Activated CD4-positive, alpha-beta T cell treated with anti-CD3 and anti-CD28 coated beads for 4 hours (primary cell): Measurements from ENCODE around the gene TASP1.
"Not testable (repeated sequence)": the region's sequence is repeated elsewhere in the genome, so short reads cannot be mapped to it uniquely, and the experiment has no call there.

ENCODE experiments used
- DNase-seq, 2 donors: peaks; one replicate each; pipeline ENCODE4 v3.0.0-alpha.2; 2020

Gene TASP1

GRCh38 chr20:13648291-13649228 lies 9.8 kb upstream of the TASP1 start:
- DNase-seq, result no peak

- DNase-seq, result no peak
These were observed 5.3 kb upstream of the TASP1 start for GRCh38 chr20:13644010-13644409.

GRCh38 chr20:13639150-13639497 lies 392 bp upstream of the TASP1 start:
- no peak for DNase-seq

- DNase-seq, result no peak
These were observed 603 bp downstream of the TASP1 start for GRCh38 chr20:13638162-13638495.

- DNase-seq, result no peak
These were observed 6.3 kb downstream of the TASP1 start for GRCh38 chr20:13632431-13632830.

- DNase-seq, result not testable (repeated sequence)
These were observed 11.2 kb downstream of the TASP1 start for GRCh38 chr20:13627525-13627924.

GRCh38 chr20:13626724-13627123 lies 12.0 kb downstream of the TASP1 start:
- no peak for DNase-seq

- no peak for DNase-seq
These were observed 13.3 kb downstream of the TASP1 start for GRCh38 chr20:13625304-13625979.

GRCh38 chr20:13619415-13619814 lies 19.3 kb downstream of the TASP1 start:
- DNase-seq, result not testable (repeated sequence)

GRCh38 chr20:13618456-13618855 lies 20.3 kb downstream of the TASP1 start:
- DNase-seq, result not testable (repeated sequence)

- not testable (repeated sequence) for DNase-seq
These were observed 21.1 kb downstream of the TASP1 start for GRCh38 chr20:13617585-13617984.

GRCh38 chr20:13616713-13617112 lies 22.0 kb downstream of the TASP1 start:
- not testable (repeated sequence) for DNase-seq

- DNase-seq, result no peak
These were observed 24.8 kb downstream of the TASP1 start for GRCh38 chr20:13613917-13614316.

- no peak for DNase-seq
These were observed 27.1 kb downstream of the TASP1 start for GRCh38 chr20:13611611-13612125.

- no peak for DNase-seq
These were observed 28.5 kb downstream of the TASP1 start for GRCh38 chr20:13610184-13610583.

- no peak for DNase-seq
These were observed 30.7 kb downstream of the TASP1 start for GRCh38 chr20:13608066-13608465.

- not testable (repeated sequence) for DNase-seq
These were observed 45.3 kb downstream of the TASP1 start for GRCh38 chr20:13593423-13593822.

- no peak for DNase-seq
These were observed 50.7 kb downstream of the TASP1 start for GRCh38 chr20:13588049-13588448.

- DNase-seq, result no peak
These were observed 51.4 kb downstream of the TASP1 start for GRCh38 chr20:13587370-13587769.

GRCh38 chr20:13586133-13586532 lies 52.6 kb downstream of the TASP1 start:
- DNase-seq, result no peak

GRCh38 chr20:13581451-13581850 lies 57.3 kb downstream of the TASP1 start:
- DNase-seq, result no peak

- no peak for DNase-seq
These were observed 58.0 kb downstream of the TASP1 start for GRCh38 chr20:13580707-13581106.

GRCh38 chr20:13574071-13574470 lies 64.7 kb downstream of the TASP1 start:
- DNase-seq, result no peak

GRCh38 chr20:13571662-13572061 lies 67.1 kb downstream of the TASP1 start:
- no peak for DNase-seq
